OCI-LY3 (cell line): Measurements from ENCODE around the gene NXPH4.

Experiments used
- EZH2phosphoT487 ChIP-seq: fragments of 200-600 bp; shearing (Covaris generic); IDR thresholded peaks from 2 replicates; pipeline ENCODE4 v1.6.1; 2018; ENCODE audit warnings: antibody characterized with exemption, mixed run types, low read depth
- TF ChIP-seq, protein P1 (sequence below): fragments of 200-600, 300-600 bp; sonication (generic); IDR thresholded peaks from 2 replicates; pipeline ENCODE4 v1.5.1; 2014; ENCODE audit warnings: antibody characterized with exemption, low read length, low read depth

DNA sequence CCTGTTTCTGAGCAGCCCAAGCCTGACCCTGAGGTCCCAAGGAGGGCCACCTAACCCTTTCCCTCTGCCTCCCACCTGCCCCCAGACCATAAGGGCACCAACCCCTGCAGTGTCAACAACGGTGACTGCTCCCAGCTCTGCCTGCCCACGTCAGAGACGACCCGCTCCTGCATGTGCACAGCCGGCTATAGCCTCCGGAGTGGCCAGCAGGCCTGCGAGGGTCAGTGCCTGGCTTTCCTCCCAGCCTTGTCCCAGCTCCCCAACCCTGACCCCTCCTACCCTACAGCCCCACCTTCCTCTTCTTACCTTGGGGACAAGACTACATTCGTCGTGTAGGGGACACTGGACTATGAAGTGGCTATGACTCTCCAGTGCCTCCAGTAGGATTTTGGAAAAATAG lies 35.5 kb upstream of the NXPH4 start:
- no peak for TF ChIP-seq EZH2phosphoT487
- TF ChIP-seq, protein P1, sequence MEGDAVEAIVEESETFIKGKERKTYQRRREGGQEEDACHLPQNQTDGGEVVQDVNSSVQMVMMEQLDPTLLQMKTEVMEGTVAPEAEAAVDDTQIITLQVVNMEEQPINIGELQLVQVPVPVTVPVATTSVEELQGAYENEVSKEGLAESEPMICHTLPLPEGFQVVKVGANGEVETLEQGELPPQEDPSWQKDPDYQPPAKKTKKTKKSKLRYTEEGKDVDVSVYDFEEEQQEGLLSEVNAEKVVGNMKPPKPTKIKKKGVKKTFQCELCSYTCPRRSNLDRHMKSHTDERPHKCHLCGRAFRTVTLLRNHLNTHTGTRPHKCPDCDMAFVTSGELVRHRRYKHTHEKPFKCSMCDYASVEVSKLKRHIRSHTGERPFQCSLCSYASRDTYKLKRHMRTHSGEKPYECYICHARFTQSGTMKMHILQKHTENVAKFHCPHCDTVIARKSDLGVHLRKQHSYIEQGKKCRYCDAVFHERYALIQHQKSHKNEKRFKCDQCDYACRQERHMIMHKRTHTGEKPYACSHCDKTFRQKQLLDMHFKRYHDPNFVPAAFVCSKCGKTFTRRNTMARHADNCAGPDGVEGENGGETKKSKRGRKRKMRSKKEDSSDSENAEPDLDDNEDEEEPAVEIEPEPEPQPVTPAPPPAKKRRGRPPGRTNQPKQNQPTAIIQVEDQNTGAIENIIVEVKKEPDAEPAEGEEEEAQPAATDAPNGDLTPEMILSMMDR: no peak
